ENCODE data around the gene ZBTB11. TPM values are rescaled to one million over a fixed set of nuclear protein-coding genes. Genes with fewer than 3 reads are reported as not detected.

ZBTB11 gene
- total and polyA plus RNA-seq, 2 of the 13 experiments (the other 11 are each of a cell fraction or from before 2014, with no cell fraction given): 5.9 to 18.1 TPM

GRCh38 chr3:101724329-101725193, 47.6 kb upstream of the ZBTB11 start, which contains the start of gene CEP97 (continued):
- TF ChIP-seq ZNF20 (CRISPR knock-in tag; IDR thresholded peaks at IDR 0.05) (no peak), ATRX (CRISPR knock-in tag; IDR thresholded peaks at IDR 0.05; ENCODE audit: borderline replicate concordance) (no peak), ZSCAN20 (CRISPR knock-in tag; IDR thresholded peaks at IDR 0.05; ENCODE audit: borderline replicate concordance) (no peak), MTF2 (CRISPR knock-in tag; IDR thresholded peaks at IDR 0.05; ENCODE audit: borderline replicate concordance) (no peak), KAT8 (CRISPR knock-in tag; IDR thresholded peaks at IDR 0.05) (peak; percentile 46; the same call in 1 of the 2 replicates), ZNF784 (CRISPR knock-in tag; IDR thresholded peaks at IDR 0.05; ENCODE audit: borderline replicate concordance) (no peak), RELA (CRISPR knock-in tag; IDR thresholded peaks at IDR 0.05) (no peak), ZNF331 (CRISPR knock-in tag; IDR thresholded peaks at IDR 0.05) (0 out of 2 replicates have a peak, but pooled peaks have one; percentile 6), ZNF251 (CRISPR knock-in tag; IDR thresholded peaks at IDR 0.05) (no peak), IRF2 (CRISPR knock-in tag; IDR thresholded peaks at IDR 0.05) (peak; percentile 63; the same call in 1 of the 2 replicates), ZNF282 (IDR thresholded peaks at IDR 0.05; ENCODE audit: partially characterized antibody) (no peak), ZNF672 (CRISPR knock-in tag; IDR thresholded peaks at IDR 0.05) (no peak), RAD51 (IDR thresholded peaks at IDR 0.05; ENCODE audit: borderline replicate concordance) (no peak), CBX5 (CRISPR knock-in tag; IDR thresholded peaks at IDR 0.05; ENCODE audit: borderline replicate concordance) (no peak), ZKSCAN5 (CRISPR knock-in tag; IDR thresholded peaks at IDR 0.05) (no peak), AHR (CRISPR knock-in tag; IDR thresholded peaks at IDR 0.05) (no peak; the same call in 1 of the 2 replicates), ZNF383 (CRISPR knock-in tag; IDR thresholded peaks at IDR 0.05; ENCODE audit: borderline replicate concordance) (no peak), PRDM15 (CRISPR knock-in tag; IDR thresholded peaks at IDR 0.05) (no peak), ZKSCAN1 (IDR thresholded peaks at IDR 0.05; ENCODE audit: low read length) (no peak), RBAK (CRISPR knock-in tag; IDR thresholded peaks at IDR 0.05) (no peak), KDM6A (CRISPR knock-in tag; IDR thresholded peaks at IDR 0.05; ENCODE audit: low read depth) (no peak), ZBTB39 (CRISPR knock-in tag; IDR thresholded peaks at IDR 0.05) (no peak), ZNF382 (CRISPR knock-in tag; IDR thresholded peaks at IDR 0.05; ENCODE audit: borderline replicate concordance) (no peak), ZFP36 (IDR thresholded peaks at IDR 0.05; ENCODE audit: borderline replicate concordance, low read depth, low read length, partially characterized antibody) (no peak), SOX5 (CRISPR knock-in tag; IDR thresholded peaks at IDR 0.05; ENCODE audit: borderline replicate concordance) (no peak)

All from HepG2 (cell line).